Raji (cell line): Measurements from ENCODE around the gene DNAJB1.

ENCODE experiments used
- POLR2A ChIP-seq: IDR thresholded peaks from 2 replicates; pipeline ENCODE4 v1.6.1; 2011; ENCODE audit warnings: low read depth, low read length, control low read depth; ENCODE audit not compliant: insufficient read depth

The DNAJB1 gene

DNA sequence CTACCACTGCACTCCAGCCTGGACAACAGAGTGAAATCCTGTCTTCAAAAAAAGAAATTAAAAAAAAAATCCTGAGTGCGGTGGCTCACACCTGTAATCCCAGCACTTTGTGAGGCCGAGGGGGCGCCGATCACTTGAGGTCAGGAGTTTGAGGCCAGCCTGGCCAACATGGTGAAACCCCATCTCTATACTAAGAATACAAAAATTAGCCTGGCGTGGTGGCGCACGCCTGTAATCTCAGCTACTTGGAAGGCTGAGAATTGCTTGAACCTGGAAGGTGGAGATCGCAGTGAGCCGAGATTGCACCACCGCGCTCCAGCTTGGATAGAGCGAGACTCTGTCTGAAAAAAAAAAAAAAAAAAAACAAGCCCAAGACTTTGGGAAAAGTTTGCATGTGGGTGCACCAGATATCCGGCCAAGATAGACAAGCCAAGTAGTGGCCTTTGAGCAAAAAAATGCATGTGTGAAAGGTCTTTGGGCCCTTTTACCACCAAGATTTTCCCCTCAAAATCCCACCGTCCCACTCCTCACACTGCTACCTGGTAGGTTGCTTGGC is 5.7 kb downstream of the DNAJB1 start:
- no peak for TF ChIP-seq POLR2A

GRCh38 chr19:14511229-14511593 is 7.0 kb downstream of the DNAJB1 start:
- no peak for TF ChIP-seq POLR2A

DNA sequence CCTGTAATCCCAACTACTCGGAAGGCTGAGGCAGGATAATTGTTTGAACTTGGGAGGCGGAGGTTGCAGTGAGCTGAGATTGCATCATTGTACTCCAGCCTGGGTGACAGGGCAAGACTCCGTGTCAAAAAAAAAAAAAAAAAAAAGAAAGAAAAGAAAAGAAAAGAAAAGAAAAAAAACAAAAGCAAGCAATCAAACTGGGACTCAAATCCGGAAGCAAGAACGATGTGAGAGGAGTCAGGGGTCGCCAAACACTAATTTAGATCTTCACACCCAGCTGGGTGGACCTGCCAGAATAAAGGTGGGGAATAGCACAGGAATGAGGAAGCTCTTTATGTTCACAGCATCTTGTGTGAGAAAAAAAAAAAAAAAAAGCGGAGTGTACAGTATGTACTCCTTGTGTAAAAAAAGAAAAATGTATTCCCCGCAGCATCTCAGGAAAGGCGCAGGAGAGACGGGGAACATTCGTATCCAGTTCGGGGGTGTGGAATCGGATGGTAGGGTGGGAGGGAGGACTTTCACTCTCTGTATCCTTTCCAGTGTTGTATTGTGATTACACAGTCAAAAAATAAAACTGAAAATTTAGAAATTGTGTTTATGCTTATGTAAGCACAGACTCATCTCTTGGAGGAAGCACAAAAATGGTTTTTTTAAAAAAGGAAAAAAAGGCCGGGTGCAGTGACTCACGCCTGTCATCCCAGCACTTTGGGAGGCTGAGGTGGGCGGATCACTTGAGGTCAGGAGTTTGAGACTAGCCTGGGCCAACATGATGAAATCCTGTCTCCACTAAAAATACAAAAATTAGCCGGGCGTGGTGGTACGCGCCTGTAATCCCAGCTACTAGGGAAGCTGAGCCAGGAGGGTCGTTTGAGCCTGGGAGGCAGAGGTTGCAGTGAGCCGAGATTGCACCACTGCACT is 7.6 kb downstream of the DNAJB1 start:
- no peak for TF ChIP-seq POLR2A

- no peak for TF ChIP-seq POLR2A
Measured at GRCh38 chr19:14507704-14508542, 10.3 kb downstream of the DNAJB1 start.

GRCh38 chr19:14505488-14506239 is 12.5 kb downstream of the DNAJB1 start:
- TF ChIP-seq POLR2A = no peak

DNA sequence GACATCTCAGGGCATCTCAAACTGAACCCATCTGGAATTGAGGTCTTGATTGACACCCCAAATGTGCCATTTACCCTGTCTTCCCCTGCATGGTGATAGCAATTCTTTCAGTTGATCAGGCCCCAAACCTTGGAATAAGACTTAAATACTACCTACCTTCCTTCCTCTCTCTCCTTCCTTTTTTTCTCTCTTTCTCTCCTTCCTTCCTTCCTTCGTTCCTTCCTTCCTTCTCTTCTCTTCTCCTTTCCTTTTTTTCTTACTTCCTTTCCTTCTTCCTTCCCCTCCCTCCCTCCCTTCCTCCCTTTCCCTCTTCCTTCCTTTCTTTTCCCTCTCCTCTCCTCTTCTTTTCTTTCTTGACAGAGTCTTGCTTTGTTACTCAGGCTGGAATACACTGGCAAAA is 14.9 kb downstream of the DNAJB1 start:
- TF ChIP-seq POLR2A = no peak

DNA sequence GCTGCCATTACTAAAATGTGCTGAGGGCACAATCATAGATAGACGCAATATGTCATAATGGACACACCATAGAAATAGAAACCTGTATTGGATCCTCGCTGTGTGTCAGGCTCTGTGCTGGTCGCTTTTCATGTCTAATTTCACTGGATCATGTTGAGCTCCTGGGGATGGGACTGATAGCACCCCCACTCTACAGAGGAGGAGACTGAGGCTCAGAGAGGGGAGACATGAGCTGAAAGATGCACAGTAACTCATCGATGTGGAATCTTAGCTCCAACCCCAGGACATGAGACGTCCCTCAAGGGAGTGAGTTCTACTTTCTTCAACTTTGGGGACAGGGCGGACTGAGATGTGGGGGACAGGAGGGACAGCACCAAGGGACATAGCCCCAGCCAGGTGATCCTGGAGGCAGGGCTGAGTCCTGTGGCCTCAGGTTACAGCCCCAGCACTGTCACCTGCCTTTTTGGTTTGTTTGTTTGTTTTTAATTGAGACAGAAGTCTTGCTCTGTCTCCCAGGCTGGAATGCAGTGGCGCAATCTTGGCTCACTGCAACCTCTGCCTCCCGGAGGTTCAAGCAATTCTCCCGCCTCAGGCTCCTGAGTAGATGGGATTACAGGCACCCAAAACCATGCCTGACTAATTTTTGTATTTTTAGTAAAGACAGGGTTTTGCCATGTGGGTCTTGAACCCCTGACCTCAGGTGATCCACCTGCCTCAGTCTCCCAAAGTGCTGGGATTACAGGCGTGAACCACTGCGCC is 15.7 kb downstream of the DNAJB1 start:
- no peak for TF ChIP-seq POLR2A

DNA sequence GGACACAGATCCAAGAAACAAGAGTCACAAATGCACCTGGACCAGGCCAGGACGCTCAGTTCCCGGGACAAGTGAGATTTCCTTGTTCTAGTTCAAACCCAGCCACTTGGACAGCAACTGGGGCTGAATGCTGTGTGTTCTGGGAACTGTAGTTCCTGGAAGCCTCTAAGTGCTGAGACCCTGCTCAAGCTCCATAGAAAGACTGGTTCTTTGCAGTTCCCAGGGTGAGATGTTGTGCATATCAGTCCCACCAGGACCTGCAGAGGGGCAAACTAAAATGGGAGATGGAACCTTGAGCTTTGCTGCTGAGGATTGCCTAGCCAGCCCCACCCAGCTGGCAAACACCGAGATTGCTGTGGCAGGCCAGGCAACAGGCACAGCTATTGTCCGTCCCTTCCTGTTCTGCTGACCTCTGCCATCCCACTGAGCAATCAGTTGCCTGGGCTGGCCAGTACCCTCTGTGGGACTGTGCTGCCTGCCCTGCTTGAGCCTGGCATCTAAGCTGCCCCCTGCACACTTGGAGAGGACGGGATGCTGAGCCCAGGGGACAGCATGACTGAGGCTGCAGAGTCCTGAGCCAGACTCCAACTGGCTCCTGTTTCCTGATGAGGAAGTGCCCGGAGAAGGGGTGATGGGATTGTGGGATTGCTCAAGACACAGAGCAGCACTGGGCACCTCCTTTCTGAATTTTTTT is 20.8 kb downstream of the DNAJB1 start:
- no peak for TF ChIP-seq POLR2A

DNA sequence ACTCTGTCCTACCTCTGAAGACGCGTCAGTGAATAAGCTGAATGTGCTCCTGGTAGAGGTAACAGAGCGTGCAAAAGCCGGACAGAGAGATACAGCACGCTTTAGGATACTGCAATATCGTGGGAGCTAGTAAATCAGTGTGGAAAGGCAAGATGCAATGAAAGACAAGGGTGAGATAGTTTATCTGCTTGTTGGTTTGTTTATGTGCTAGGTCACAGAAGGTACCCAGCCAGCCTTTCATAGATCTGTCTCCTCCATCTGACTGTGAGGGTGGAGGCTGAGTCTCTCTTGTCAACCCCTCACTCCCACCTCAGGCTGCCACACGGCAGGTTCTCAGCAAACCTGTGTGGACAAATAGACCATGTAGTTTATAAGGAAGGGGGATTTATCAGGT is 21.4 kb downstream of the DNAJB1 start:
- no peak for TF ChIP-seq POLR2A

DNA sequence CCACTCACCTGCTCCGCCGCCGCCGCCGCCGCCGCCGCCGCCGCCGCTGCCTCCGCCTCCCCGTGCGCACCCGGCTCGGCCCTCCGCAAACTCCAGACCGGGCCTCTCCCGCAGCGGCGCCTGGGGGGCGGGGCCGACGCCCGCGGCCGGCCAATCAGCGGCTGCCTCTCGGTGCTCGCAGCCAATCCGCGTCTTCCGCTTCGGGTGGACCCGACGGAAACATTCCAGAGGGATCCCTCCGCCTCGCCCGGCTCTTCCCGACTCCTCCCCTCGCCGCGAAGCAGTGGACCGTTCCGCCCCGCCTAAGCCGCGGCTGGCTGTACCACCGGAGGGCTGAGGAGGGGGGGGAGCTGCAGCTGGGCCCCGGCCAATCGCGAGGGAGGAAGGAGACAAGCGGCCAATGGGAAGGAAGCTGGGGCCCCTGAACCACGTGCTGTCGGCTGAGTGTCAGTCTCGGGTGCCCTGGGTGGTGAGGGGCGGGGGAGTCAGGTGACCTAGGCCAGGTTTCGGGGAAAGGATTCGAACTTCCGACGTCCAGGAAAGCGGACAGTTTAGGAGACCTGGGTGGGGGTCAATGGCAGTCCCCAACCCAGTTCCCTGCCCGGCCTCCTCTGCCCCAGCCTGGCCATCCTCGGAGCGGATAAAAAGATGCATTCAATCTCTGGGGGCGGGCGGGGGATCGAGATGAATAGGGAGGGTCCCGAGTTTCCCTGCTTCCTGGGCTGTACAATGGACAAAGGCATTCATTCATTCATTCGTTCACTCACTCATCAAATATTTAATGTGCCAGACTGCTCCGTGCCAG is 22.0 kb downstream of the DNAJB1 start, which contains the start of gene GIPC1:
Gene GIPC1, minus strand, starts transcription at position 99 of the 805 bp plus-strand sequence. CDS start 13,151 bp downstream, outside the sequence.
- no peak for TF ChIP-seq POLR2A

- no peak for TF ChIP-seq POLR2A
Measured at GRCh38 chr19:14495672-14496028, 22.5 kb downstream of the DNAJB1 start.

- TF ChIP-seq POLR2A = no peak
Measured at GRCh38 chr19:14494910-14495671, 23.1 kb downstream of the DNAJB1 start.
